Measurements from ENCODE around the gene PAX6.

PAX6 gene

DNA sequence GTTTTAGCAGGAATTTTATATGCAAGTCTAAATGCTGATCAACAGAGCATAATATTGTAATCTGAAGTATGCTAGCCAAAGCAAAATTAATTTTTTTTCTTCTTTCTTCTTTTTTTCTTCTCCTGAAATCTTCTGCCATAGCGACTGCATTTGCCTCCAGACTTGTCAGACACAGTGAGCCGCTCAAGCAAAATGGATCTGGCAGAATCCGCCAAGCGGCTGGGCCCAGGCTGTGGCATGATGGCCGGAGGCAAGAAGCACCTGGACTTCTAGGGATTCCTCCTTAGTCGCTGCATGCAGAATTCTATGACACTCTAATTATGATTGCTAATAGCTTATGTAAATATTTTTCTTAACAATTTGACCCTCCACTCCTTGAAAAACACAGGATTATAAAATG lies 27.9 kb downstream of the PAX6 start:
- Mint-ChIP-seq H3K27me3 (ENCODE audit: low read depth) (peaks cover 5% of the 10 kb centered on the region), H3K9me3 (no peaks in the 10 kb centered on the region), H3K4me1 (no peaks in the 10 kb centered on the region), H3K36me3 (ENCODE audit: low read depth) (no peaks in the 10 kb centered on the region), H3K4me3 (no peak overlapping the region), H3K27ac (no peak overlapping the region)
- TF ChIP-seq, protein P1, sequence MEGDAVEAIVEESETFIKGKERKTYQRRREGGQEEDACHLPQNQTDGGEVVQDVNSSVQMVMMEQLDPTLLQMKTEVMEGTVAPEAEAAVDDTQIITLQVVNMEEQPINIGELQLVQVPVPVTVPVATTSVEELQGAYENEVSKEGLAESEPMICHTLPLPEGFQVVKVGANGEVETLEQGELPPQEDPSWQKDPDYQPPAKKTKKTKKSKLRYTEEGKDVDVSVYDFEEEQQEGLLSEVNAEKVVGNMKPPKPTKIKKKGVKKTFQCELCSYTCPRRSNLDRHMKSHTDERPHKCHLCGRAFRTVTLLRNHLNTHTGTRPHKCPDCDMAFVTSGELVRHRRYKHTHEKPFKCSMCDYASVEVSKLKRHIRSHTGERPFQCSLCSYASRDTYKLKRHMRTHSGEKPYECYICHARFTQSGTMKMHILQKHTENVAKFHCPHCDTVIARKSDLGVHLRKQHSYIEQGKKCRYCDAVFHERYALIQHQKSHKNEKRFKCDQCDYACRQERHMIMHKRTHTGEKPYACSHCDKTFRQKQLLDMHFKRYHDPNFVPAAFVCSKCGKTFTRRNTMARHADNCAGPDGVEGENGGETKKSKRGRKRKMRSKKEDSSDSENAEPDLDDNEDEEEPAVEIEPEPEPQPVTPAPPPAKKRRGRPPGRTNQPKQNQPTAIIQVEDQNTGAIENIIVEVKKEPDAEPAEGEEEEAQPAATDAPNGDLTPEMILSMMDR (IDR thresholded peaks at IDR 0.05; ENCODE audit: unreplicated experiment in 3 of 3): no peak

DNA sequence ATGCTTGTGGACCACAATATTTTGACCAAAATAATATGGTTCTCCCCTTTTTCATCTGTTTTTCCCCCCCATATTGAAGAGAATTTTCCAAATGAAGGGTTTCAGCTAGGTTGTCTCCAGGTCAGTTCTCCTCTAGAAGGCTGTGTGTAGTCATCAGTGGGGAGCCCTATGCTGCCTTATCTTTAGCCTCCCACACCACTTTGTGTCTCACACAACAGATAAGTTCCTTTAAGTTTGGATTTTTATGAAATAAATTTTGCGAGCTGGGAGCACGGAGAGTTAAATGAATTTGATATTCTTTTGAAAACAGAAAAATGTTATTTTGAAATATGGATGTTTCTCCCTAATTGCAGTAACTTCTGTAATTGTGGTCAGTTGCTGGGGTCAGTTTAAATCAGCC lies 28.9 kb downstream of the PAX6 start:
- no peak overlapping the region for H3K27ac Mint-ChIP-seq
- H3K27me3 Mint-ChIP-seq (ENCODE audit: low read depth): peaks cover 2% of the 10 kb centered on the region
- no peak overlapping the region for H3K4me3 Mint-ChIP-seq
- TF ChIP-seq, protein P1 (IDR thresholded peaks at IDR 0.05; ENCODE audit: unreplicated experiment in 3 of 3): no peak
- no peaks in the 10 kb centered on the region for H3K9me3 Mint-ChIP-seq
- no peaks in the 10 kb centered on the region for H3K36me3 Mint-ChIP-seq (ENCODE audit: low read depth)
- H3K4me1 Mint-ChIP-seq: no peaks in the 10 kb centered on the region

DNA sequence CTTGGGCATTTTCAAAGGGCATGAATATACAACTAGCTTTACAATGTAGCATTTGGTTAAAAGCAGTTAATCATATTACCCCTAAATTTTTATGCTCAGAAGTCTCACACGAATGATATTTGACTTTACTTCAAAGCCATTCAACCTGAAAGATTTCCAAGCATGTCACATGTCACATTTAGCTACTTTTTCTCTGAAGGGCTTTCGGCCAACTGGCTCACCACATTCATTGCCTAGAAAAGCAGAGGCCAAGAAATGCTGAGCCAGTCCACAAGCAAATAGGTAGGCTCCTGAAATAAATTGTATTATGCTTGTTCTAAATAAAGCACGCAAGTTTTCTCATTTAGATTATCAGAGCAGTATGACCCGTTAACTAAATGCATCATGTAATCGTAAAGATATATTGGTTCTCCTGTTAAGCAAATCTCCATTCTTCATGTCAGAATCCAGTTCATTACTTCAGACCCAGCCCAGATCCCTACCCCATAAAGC lies 30.6 kb downstream of the PAX6 start:
- Mint-ChIP-seq H3K27me3 (ENCODE audit: low read depth) (no peaks in the 10 kb centered on the region), H3K4me3 (no peak overlapping the region), H3K4me1 (no peaks in the 10 kb centered on the region), H3K27ac (no peak overlapping the region), H3K9me3 (no peaks in the 10 kb centered on the region), H3K36me3 (ENCODE audit: low read depth) (no peaks in the 10 kb centered on the region)
- TF ChIP-seq, protein P1 (IDR thresholded peaks at IDR 0.05; ENCODE audit: unreplicated experiment in 3 of 3): no peak

DNA sequence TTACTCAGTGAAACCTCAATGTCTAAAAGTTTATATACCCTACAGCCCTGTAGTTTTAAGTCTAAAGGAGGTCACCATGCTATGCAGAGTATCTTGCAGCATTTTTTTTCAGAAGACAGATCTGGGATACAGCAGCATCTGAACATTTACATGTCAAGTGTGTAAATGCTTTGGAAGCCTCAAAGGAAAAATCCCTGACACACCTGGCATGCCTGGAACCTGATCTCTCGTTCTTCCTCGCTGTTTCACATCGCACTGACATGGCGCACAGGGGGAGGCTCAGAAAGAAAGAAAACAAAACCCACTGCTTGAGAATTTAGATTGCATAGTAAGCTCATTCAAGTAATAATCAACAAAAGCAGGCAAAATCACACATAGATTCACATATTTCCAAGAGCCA lies 31.0 kb downstream of the PAX6 start:
- no peaks in the 10 kb centered on the region for H3K4me1 Mint-ChIP-seq
- TF ChIP-seq, protein P1 (IDR thresholded peaks at IDR 0.05; ENCODE audit: unreplicated experiment in 3 of 3): no peak
- no peak overlapping the region for H3K4me3 Mint-ChIP-seq
- H3K27me3 Mint-ChIP-seq (ENCODE audit: low read depth): no peaks in the 10 kb centered on the region
- no peaks in the 10 kb centered on the region for H3K36me3 Mint-ChIP-seq (ENCODE audit: low read depth)
- H3K27ac Mint-ChIP-seq: no peak overlapping the region
- H3K9me3 Mint-ChIP-seq: no peaks in the 10 kb centered on the region

DNA sequence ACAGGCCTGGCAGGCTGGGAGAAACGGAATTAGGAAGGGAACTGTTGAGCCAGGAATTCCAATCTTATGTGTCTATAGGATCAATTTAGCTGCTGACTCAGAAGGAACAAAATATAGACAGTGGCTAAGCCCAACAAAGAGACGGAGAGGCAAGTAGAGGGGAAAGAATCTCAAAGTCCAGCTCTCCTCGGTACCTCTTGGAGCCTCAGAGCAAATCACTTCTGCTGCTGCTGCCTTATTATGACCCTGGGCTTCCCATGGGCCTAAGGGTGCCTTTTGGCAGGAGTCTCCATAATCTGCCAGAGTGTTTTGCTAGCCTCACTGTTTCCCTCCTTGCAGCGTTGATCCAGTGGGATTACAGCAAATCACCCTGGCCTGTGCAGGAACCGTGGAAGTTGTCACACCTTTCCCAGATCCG lies 31.7 kb downstream of the PAX6 start:
- Mint-ChIP-seq H3K27ac (no peak overlapping the region), H3K36me3 (ENCODE audit: low read depth) (no peaks in the 10 kb centered on the region), H3K4me1 (no peaks in the 10 kb centered on the region), H3K4me3 (no peak overlapping the region), H3K27me3 (ENCODE audit: low read depth) (no peaks in the 10 kb centered on the region), H3K9me3 (no peaks in the 10 kb centered on the region)
- TF ChIP-seq, protein P1 (IDR thresholded peaks at IDR 0.05; ENCODE audit: unreplicated experiment in 3 of 3): no peak

DNA sequence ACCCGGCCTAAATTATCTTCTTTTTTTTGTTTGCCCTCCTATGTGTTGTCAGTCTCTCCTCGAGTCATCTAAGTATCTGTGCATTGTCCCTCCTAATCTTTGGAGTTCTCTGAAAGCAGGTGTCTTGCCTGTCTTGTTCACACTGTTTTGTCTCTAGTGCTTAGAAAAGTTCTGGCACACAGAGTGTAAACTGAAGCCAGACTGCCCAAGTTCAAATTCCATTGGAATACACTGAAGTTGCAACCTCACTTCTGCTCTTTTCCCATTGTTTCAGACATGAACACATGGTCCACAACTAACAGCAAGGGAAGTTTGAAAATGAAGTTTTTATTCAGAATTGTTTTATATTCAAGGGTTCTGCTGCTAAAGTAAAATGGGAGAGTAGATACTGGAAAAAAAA lies 38.7 kb downstream of the PAX6 start:
- no peaks in the 10 kb centered on the region for H3K27me3 Mint-ChIP-seq (ENCODE audit: low read depth)
- no peaks in the 10 kb centered on the region for H3K36me3 Mint-ChIP-seq (ENCODE audit: low read depth)
- TF ChIP-seq, protein P1 (IDR thresholded peaks at IDR 0.05; ENCODE audit: unreplicated experiment in 3 of 3): no peak
- no peak overlapping the region for H3K4me3 Mint-ChIP-seq
- H3K9me3 Mint-ChIP-seq: no peaks in the 10 kb centered on the region
- H3K27ac Mint-ChIP-seq: no peak overlapping the region
- H3K4me1 Mint-ChIP-seq: no peaks in the 10 kb centered on the region

All from nephron (organoid).